HG02938 (cell line): ENCODE data around the gene GPSM1.

Source experiments
- ATAC-seq: cut with Tn5 transposase; IDR thresholded peaks from one replicate; pipeline ENCODE4 v1.9.1; 2021; ENCODE audit warnings: mild to moderate bottlenecking, moderate library complexity; ENCODE audit not compliant: unreplicated experiment

The GPSM1 gene, protein sequence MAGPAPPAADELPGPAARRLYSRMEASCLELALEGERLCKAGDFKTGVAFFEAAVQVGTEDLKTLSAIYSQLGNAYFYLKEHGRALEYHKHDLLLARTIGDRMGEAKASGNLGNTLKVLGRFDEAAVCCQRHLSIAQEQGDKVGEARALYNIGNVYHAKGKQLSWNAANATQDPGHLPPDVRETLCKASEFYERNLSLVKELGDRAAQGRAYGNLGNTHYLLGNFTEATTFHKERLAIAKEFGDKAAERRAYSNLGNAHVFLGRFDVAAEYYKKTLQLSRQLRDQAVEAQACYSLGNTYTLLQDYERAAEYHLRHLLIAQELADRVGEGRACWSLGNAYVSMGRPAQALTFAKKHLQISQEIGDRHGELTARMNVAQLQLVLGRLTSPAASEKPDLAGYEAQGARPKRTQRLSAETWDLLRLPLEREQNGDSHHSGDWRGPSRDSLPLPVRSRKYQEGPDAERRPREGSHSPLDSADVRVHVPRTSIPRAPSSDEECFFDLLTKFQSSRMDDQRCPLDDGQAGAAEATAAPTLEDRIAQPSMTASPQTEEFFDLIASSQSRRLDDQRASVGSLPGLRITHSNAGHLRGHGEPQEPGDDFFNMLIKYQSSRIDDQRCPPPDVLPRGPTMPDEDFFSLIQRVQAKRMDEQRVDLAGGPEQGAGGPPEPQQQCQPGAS

DNA sequence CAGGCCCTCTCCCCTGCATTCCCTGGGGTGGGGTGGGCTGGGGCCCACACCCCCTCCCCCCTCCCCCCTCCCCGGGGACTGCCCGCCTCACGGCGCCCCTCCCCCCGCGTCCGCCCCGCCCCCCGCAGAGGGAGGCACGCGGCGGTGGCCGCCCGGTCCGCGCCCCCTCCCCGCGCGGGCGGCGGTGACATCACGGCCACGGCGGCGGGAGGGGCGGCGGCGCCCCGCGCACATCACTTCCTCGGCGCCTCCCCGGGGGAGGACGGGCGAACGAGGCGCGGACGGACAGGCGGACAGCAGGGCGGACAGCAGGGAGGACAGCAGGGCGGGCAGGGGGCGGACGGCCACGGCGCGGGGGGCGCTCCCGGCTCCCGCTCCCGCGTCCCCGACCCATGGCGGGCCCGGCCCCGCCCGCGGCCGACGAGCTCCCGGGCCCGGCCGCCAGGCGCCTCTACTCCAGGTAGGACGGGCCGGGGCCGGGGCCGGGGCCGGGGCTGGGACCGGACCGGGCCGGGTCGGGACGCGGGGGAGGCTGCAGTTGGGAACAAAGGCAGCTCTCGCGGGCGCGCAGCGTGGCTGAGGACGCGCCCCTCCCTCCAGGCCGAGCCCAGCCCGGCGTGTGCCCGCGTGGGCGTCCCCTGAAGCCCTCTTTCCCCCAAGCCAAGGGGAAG lies at the start of gene GPSM1:
TSS of gene GPSM1 (plus strand) at position 236 of the 671 bp plus-strand sequence. CDS start at position 393, 157 bp downstream.
- ATAC-seq = no peak

DNA sequence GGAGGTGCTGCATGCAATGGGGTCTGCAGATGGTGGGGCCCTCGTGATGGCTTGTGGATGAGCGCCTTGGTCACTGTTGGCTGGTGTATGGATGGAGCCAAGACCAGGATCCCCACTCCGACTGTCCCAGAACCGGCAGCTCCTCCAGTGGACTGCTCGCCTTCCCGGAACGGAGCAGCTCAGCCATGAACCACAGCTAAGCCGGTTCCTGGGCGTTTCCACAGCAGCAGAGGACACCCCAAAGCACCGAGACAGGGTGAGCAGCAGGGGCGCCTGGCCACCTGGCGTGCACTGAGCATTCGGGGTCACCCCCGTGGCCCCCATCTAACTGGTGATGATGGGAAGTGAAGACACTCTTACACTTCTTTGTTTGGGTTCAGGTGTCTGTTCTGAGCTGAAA lies 49.6 kb upstream of the GPSM1 start:
- ATAC-seq = no peak

DNA sequence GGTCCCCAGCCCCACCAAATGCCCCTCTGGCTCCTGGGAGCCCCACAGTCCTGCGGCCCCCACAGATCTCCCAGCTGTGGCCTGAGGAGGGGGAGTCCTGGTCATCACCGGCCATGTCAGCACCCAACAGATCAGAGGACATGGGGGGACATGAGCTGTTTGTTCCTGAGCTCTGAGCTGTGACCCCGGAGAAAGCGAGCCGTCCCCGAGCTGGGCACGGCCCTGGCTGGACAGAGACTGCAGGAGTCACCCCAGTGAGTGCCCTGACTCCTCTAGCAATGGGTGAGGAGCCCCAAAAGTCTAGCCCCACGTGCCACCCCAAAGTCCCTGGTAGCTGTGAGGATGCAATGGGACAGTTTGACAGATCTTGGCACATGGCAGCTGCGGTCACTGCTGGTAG lies 49.1 kb upstream of the GPSM1 start:
- ATAC-seq = no peak

DNA sequence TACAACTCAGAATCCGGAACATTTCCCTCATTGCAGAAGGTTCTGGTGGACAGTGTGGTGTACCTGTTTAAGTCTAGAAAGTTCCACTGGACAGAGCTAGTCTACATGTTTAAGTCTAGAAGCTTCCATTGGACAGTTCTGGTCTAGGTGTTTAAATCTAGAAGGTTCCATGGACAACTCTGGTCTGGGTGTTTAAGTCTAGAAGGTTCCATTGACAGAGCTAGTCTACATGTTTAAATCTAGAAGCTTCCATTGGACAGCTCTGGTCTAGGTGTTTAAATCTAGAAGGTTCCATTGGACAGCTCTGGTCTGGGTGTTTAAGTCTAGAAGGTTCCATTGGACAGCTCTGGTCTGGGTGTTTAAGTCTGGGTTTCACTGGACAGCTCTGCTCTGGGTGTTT lies 48.4 kb upstream of the GPSM1 start:
- no peak for ATAC-seq

DNA sequence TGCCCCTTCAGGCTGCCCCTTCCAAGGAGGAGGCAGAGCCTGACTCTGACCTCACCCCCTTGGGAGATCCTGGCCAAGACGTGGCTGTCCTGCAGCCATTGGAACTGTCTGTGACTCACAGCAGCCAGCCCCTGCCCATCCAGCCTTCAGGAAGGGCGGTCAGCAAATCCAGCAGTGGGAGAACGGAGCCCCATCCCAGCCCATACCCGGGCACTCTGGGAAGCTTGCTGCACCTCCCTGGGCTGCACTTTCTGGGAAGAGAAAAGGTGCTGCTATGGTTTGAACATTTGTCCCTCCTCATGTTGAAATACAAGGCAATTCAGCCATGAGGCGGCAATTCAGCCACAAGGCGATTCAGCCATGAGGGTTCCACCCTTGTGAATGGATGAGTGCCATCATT lies 47.9 kb upstream of the GPSM1 start:
- no peak for ATAC-seq

DNA sequence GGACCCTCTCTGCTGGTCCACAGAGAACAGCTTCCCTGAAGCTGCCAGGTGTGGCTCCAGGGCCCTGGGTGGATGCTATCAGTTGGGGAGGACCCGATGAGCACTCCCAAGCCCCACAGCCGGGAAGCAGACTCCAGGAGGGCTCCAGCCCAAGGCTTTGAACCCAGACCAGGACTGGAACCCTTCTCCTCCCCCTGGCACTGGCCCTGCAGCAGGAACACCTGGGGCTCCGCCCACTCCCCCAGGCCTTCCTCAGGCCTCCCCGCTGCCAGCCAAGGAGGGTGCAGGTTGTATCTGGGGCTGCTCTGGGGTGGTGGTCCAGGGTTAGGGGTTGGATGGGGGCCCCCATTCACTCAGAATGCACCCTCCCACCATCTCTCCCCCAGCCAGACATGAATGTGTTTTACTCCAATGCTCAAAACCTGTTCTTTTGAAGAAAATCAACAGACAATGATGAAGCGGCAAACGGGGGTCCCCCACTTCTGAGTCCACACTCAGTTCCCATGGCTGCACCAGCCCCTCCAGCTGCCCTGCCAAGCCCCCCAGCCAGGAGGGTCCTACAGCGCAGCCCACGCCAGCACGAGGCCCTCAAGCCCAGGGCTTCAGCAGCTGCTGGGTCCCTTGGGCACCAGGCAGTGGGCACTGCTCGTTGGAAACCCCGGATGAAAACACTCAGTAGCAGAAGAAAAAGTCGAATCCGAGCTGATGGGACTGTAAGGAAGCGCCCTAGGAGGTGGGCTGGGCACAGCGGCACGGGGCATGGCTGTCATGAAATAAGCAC lies 46.6 kb upstream of the GPSM1 start:
- ATAC-seq = no peak

DNA sequence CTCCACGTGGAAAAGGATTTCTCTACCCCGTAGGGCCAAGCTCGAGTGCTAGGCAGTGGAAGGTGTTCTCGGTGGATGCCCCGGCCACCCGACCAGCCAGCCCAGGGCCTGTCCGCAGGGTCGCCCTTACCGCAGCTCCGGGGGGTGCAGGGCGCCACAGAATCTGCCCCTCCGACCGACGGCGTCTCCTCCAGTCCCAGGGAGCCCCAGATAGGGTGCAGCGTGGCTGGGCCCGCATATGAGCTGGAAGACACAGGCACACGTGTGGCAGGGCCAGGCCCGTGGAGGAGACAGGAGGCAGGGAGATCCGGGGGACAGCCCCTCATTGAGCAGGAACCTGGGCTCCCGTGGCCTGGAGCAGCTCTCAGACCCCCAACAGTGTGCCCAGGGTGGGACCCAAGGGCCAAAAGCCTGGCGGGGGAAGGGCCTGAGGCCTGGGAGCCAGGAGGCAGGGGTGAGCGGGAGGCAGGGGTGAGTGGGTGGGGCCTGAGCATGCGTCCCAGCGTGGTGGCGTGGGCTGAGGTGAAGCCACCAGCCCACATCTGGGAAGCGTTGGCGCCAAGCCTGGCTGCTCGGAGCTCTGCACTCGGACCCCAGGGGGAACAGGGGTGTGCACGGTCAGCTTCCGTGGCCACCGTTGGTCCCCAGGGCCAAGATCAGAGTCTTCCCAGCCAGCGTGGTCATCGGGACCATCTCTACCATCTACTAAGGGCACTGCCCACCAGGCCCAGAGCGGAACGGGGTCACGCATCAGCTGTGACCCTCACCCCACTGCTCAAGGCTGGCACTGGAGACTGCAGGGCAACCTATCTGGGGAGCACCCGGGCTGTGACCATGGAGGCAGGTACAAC lies 45.7 kb upstream of the GPSM1 start:
- ATAC-seq = no peak

DNA sequence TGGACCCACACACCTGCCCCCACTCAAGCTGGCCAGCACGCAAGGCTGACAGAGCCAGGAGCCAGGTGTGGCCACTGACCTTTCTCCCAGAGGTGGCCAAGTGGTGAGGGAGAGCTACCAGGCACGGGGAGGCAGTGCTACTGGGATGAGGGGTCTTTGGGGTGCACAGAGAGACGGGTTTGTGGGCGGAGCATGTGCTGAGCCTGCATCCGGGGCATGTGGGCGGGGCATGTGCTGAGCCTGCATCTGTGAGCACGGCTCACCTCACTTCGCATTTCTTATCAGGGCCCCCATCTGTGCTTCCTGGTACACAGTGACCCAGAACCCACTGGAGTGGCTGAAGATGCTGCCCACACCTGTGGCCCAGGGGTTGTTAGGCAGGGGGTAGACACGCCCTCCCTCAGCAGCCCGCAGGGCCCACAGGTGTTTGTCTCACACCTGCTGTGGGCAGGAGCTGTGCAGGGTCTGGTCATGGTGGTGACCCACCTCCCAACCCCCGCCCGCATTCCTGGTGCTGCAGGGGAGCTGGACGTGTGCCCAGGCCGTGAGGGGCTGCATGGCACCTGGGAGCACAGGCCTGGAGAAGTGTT lies 45.0 kb upstream of the GPSM1 start:
- no peak for ATAC-seq

DNA sequence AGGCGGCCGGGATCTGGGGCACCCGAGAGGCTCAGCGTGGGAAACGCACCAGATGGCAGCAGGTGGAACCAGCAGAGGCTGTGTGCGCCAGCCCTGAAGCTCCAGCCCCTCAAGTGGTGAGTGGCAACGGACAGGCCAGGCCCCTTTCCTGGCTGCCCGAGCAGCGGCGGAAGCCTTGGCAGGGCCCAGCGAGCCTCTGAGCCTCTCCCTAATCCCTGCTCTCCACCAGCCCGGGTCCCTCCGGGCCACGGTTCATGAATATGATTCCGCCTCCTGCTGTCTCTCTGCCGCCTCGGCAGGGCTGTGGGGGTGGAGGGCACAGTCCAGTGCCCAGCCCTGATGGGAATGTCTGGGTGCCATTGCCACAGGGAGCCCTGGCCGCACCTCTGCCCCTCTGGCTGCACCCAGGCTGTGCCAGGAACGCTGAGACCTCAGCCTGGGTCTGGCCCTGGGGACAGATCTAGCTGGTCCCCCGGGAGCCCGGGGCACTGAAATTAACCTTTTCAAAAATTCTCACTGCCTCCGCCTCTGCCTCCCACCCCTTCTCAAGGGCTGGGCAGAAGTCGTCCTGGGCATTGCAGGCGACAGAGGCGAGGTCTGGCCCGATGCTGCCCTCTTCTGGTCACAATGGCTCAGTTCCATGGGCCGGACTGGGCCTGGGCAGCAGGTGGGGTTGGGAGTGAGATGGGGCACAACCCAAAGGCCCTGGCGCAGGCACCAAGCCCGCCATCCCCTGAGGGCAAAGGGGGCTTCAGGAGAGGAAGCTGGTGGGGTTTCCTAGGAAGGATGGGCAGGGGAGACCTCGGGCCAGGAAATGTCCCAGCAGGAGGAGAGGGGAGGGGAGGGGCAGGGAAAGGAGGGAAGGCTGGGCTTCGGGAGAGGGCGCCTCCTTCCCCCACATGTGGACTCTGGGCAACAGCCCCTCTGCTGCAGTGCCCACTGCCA lies 43.8 kb upstream of the GPSM1 start:
- peak; percentile 62 for ATAC-seq

DNA sequence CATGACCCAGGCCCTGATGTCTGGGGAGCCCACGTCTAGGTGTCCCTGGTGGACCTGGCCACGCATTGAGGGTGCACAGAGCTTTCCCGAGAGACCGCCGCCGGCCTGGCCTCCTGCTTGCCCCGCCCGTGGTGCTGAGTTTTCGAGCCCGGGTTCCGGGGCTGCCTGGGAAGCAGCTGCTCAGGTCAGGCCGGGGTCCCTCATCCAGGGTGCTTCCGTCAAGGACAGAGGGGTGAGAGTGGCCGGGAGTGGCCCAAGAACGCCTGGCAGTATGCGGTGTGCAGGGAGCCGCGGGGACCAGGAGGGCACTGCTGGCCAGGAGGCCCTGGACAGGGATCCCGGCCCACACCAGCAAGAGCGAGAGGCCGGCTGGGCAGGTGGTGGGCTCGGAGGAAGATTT lies 43.0 kb upstream of the GPSM1 start:
- no peak for ATAC-seq

DNA sequence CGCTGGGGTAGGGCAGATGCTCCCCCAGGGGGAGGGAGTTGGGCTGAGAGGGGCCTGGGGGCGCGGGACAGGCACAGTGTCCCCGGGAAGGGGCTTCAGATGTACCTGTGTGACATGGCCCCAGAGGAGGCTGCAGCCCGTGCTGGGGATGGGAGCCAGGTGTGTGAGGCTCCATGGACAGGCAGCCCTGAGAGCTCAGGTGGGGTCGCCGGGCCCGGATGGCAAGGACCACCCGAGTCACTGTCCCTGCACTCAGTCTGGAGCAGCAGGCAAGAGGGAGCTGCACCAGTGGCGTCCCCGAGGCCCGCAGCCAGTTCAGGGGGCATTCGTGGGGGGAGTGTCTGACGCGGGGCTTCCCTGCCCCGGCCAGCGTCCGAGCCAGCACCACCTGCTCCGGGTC lies 42.4 kb upstream of the GPSM1 start:
- no peak for ATAC-seq

DNA sequence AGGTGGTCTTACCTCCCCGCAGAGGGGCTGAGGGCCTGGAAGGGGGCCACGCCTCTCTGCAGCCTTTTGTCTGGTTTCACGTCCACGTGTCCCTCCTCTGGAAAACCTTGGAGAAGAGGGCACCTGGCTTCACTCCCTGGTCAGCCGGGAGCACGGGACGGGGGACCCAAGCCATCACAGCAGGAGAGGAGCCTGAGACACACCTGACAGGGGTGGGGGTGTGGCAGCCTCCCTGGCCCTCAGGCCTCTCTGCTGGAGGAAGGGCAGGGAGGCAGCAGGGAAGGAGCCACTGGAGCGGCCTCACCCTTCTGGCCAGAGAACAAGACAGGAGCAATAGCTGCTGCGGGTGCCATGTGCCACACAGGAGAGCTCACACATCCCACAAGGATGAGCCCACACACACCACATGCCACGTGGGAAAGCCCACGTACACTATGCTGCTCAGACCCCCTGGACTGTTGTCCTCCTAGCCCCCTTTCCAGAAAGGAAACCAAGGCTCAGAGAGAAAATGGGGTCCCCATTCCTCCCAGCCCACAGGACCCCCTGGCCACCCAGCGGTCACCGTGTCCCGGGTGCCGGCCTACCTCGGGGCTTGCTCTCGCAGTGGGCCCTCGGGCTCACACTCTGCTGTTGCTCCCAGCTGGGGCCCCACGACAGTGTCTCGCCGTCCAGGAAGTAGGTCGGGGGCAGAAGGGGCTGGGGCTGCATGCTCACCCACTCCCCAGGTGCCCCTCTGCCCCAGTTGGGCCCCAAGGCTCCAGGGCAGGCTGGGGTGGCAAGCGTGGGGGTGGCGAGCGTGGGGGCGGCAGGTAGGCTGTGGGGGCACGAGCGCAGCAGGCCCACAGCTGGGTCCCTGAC lies 41.6 kb upstream of the GPSM1 start:
- ATAC-seq = no peak

DNA sequence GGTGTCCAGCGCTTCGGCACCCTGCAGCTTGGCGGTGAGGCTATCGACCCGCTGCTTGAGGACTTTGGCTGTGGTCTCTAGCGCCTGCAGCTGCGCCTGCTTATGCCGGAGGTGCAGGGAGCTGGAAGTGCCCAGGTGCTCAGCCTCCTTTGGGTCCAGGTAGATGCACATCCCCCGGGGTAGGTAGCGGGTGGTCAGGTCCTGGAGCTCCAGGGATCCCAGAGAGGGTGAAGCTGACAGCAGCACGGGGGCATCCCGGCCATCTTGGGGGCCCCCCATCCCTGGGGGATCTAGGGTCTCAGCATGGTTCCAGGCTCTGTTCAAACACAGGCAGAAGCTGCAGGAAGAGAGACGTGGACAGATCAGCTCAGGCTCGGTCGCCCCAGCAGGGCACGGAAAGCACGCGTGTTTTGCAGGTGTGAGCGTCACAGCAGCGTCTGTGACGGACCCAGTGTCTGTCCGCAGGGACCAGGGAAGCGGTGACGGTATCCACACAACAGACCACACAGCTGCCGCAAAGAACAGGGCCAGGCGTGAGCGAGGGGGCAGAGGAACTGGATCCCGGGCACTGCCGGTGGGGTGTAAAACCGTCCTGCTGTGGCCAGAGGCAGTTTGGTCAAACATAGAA lies 40.9 kb upstream of the GPSM1 start:
- no peak for ATAC-seq

DNA sequence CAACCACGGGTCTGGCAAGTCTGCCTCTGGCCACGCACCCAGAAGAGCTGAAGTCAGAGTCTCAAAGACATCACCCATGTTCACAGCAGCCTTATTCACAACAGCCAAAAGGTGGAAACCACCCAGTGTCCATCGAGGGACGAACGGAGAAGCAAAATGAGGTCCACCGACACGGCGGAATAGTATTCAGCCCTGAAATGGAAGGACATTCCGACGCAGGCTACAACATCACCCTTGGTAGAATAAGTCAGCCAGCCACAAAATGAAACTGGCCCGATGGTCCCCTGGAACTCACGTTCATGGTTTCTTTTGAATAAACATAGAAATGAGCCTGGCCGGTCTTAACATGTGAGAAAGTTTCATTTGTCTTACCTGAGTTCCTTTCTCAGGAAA lies 40.4 kb upstream of the GPSM1 start:
- ATAC-seq = no peak

DNA sequence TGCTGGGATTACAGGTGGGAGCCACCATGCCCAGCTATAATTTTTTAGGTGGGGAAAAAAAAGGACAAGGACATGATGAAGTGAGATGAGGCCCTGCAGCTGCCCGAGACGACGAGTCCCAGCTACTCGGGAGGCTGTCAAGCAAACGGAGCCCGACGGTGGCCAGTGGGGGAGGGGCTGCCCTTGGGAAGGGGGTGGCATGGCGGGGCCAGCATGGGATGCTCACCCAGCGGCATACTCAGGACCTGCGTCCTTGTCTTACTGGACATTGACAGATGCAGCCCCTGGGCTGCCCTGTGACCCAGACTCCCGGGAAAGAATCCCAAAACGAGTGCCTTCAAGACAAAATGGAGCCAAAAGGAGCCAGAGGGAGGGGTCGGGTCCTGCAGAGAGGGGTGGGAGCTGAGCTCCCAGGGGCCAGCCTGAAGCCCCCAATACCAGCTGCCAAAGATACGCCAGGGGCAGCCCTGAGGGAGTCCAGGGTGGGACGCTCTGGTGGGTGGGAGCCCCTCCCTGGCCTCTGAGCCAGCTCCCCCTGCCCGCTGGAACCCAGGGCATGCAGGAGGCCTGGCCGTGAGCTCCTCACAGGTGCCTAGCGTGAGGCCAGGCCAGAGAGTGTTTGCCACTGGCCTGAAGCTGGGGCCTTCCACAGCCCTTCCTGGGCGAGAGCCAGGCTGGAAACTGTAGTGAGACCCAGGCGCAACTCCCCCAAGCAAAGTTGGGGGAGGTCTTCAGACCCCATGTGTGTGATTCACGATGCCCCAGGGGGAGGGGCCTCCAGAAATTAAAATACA lies 39.2 kb upstream of the GPSM1 start:
- no peak for ATAC-seq

DNA sequence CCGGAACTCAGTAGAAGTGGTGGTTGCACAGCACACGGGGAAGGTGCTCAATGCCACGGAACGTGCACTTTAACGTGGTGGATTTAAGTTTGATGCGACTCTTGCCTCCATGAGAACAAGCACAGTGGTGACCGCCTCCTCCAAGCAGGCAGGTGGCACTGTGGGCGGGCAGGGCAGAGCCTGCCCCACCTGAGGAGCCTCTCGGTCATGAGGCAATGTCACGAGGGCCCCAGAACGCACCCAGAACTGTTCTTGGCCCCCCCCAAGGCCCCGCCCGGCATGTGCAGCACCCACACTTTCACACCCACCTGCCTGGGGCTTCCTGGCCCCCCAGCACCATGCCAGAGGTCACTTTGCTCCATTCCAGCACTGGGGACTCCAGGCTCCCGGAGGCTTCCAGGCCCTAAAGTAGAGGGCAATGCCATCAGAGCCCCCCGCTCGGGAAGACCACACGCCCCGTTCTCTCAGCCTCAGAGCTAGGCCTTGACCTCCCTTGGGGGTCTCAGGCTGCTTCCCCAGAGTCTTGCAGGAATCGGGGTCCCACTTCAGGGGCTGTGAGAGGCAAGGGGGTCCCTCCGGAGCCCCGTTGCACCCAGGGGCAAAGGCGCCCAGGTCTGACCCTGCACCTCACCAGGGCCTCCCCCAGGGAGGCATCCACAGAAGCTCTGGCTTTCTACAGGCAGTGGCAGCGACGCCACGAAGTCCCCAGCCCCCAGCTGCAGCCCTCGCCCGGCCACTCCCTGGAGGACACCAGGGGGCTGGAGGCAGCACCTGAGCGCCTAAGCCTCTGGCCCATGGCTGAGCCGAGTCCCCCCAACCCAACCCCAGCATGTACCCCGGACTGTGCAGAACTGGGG lies 37.5 kb upstream of the GPSM1 start:
- ATAC-seq = no peak
